WI38 (cell line): Measurements from ENCODE around the gene TTLL10.

Source experiments
- H3K4me3 ChIP-seq: 2 replicates; pipeline ENCODE4 v1.5.1; 2011; ENCODE audit warnings: low read depth, mild to moderate bottlenecking, control low read depth, low read length
- CTCF ChIP-seq: IDR thresholded peaks from 2 replicates; pipeline ENCODE4 v1.5.1; 2012; ENCODE audit warnings: low read depth, mild to moderate bottlenecking, control low read depth, low read length

TTLL10 gene

DNA sequence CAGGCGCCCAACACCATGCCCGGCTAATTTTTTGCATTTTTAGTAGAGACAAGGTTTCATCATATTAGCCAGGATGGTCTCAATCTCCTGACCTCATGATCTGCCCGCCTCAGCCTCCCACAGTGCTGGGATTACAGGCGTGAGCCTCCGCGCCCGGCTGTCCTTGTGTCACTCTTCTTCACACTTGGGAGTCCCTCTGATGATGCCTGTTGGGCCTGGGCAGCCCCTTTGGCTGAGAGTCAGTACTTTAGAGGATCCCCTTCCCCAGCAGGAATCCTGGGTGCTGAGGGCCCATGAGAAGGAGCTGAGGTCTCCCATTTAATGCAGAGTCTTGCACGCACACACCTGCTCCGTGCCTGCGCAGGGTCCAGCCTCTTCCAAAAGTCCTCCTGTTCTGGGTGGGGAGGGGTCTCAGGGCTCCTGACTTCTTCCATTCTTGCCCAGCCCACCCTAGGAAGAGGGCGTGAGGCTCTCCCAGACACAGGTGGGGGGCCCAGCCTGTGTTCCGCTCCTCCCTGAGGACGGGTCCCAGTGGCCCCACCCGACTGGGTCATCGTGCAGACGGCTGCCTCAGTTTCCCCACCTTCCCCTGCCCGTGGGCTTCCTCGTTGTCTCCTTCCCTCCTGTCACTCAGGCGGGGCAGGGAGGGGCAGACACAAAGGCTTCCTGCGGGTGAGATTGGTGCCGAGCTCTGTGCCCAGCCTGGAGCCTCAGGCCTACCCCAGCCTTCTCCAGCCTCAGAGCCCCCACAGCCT is 3.9 kb downstream of the TTLL10 start:
- no peak overlapping the region for H3K4me3 ChIP-seq
- no peak for TF ChIP-seq CTCF

DNA sequence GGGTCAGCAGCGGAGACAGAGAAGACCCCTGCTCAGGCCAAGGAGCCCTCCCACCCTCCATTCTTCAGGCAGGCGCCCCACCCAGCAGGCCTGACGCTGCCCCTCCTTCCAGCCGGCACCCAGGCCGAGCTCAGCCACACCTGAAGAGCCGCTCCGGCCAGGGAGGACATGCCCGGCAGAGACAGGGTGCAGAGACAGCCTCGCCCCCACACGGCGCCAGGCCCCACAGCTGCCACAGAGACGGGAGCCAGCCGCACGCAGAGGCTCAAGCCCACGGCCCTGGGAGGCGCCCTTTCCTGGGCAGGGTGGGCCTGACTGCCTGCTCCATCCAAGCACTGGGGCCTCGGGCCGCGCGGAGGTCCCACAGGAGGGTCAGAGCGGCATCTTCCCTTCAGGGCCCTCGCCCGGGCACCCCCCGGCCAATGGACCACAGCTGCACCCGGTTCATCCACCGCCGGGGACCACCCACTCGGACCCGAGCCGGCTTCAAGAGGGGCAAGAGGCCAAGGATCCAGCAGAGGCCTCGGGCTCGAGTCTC is 5.2 kb downstream of the TTLL10 start:
- no peak for TF ChIP-seq CTCF
- no peak overlapping the region for H3K4me3 ChIP-seq

- TF ChIP-seq CTCF = no peak
- H3K4me3 ChIP-seq = no peak overlapping the region
Measured at GRCh38 chr1:1179346-1179982, 5.8 kb downstream of the TTLL10 start.

DNA sequence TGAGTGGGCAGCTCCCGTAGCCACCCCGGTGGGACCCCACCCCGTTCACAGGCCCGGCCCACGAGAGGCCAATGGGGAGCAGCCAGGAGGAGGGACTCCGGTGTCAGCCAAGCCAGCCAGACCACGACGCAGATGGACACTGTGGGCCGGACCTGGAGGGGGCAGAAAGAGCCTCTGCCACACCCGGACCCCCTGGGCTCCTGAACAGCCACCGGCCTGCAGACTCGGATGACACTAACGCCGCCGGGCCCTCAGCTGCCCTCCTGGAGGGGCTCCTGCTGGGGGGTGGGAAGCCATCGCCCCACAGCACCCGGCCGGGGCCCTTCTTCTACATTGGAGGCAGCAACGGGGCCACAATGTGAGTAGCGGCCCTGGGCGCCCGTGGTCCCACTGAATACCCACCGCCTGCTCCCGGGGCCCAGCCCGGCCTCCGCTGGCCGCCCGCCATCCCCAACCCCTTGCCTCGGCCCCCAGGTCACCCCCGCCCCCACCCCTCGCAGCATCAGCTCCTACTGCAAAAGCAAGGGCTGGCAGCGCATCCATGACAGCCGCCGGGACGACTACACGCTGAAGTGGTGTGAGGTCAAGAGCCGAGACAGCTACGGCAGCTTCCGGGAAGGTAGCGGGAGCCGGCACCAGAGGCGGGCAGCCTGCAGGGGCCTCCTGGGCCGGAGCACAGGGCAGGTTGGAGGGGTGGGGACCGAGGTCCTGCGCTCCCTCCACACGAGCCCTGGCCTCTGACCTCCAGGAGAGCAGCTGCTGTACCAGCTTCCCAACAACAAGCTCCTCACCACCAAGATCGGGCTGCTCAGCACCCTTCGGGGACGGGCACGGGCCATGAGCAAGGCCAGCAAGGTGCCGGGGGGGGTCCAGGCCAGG is 6.5 kb downstream of the TTLL10 start:
- TF ChIP-seq CTCF = no peak
- H3K4me3 ChIP-seq = no peak overlapping the region

DNA sequence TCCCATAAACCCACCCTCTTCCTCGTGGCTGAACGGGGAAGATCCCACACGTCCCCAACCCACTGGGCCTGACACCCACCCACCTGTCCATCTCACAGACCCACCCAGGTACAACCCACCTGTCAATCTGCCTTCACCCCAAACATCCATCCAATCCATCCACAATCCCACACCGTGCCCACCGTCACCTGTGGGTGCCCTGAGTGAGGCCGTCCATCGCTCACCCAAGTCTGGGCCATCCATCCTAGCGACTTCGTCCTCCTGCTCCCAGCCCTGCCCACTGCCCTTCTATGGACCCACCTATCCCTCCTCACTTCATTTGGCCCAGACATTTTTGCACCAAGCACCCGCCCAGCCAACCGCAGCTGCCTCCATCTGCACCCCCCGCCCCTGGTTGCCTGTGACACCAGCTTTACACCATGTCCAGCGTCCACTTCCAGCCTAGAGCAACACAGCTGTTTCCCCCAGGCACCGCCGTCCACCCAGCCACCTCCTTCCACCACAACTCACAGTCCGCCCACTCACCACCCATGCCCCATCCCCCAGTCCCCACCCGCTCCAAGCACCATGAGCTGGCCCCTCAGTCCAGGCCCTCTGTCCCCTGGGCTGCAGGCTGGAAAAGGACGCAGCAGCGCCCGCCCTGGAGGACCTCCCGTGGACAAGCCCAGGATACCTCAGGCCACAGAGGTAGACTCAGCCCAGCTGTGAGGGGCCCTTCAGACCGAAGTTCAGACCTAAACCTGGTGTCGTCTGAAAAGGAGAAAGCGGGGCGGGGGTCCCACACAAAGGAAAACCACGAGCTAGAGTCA is 7.7 kb downstream of the TTLL10 start:
- TF ChIP-seq CTCF = no peak
- no peak overlapping the region for H3K4me3 ChIP-seq

DNA sequence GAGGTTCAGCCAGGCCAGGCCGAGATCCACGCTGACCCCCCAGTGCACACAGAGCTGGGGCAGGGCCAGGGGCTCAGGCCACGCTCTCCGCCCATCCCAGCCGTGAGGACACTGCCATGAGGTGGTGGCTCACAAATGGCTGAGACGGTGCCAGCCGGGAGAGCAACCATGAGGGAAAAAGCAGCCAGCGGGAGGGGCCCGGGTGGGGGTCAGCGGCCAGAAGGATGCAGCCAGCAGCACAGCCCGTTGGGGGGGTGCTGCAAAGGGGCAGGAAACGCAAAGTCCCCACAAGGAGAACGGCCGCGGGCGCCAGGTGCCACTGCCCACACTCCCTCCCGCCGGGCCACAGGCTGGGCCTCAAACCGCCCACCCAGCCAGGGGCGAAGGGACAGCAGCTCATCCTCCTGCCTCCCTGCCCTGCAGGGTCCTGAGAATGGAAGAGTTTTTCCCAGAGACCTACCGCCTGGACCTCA is 8.3 kb downstream of the TTLL10 start:
- no peak overlapping the region for H3K4me3 ChIP-seq
- TF ChIP-seq CTCF = no peak
